Neural crest cell (in vitro differentiated cells): Measurements from ENCODE around the gene TIMM8A. TPM values are rescaled to one million over a fixed set of nuclear protein-coding genes. Genes with fewer than 3 reads are reported as not detected.
"Not testable (repeated sequence)": the region's sequence is repeated elsewhere in the genome, so short reads cannot be mapped to it uniquely, and the experiment has no call there.

Experiments
- DNase-seq: peaks from one replicate; pipeline ENCODE4 v3.0.0; 2021; ENCODE audit warnings: low read depth, mixed read lengths, low spot score
- H3K27ac Mint-ChIP-seq: one replicate; pipeline ENCODE4 v1.8.0; 2021; ENCODE audit warnings: mild to moderate bottlenecking, mixed read lengths; ENCODE audit not compliant: unreplicated experiment
- H3K27me3 Mint-ChIP-seq: 2 replicates; pipeline ENCODE4 v1.8.0; 2021; ENCODE audit warnings: low read depth, mild to moderate bottlenecking, mixed read lengths
- H3K36me3 Mint-ChIP-seq: 2 replicates; pipeline ENCODE4 v1.8.0; 2021; ENCODE audit warnings: low read depth, mild to moderate bottlenecking, mixed read lengths
- H3K4me1 Mint-ChIP-seq: 2 replicates; pipeline ENCODE4 v1.8.0; 2021; ENCODE audit warnings: mixed read lengths
- H3K4me3 Mint-ChIP-seq: one replicate; pipeline ENCODE4 v1.8.0; 2021; ENCODE audit warnings: mild to moderate bottlenecking, mixed read lengths
- H3K9me3 Mint-ChIP-seq: 2 replicates; pipeline ENCODE4 v1.8.0; 2021; ENCODE audit warnings: mixed read lengths
- CTCF ChIP-seq: fragments of 200-600 bp; sonication (generic); conservative IDR thresholded peaks from 2 replicates; pipeline ENCODE4 v1.5.0; 2021; ENCODE audit warnings: antibody characterized with exemption, mild to moderate bottlenecking
- total RNA-seq: library from RNA; stranded (reverse); gene quantifications from 2 replicates; pipeline ENCODE4 v1.2.1, GENCODE V29; 2021

The TIMM8A gene
- total RNA-seq, 1 donor from 2014 or later = 31.7 TPM

DNA sequence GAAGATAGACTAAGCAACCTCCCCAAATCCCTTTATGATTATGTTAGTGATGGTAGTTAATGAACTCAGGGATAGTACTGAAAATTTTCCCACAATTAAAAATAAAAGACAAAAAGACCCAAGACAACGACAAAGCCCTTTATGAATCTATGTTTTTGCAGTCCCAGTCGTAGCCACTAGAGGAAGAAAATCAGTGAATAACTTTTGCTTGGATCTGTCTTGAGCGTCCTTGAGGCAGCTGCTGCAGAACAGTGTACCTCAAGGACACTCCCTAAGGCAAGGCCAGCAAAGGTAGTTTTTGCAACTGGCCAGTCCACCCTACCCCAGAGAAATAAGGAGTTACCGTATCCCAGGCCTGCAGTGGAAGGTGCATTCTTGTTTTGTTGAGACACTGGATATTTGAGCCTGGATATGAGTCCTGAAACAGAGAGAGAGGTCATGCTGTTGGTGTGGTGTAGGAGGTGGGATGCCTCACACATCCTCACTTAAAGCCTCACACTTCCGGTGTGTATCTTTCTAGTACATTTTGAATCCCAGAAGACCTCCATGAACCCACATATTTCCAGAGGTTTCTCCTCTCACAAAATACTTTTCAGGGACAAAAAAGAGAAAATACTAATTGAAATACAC lies 8.7 kb upstream of the TIMM8A start:
- Mint-ChIP-seq H3K9me3 (peaks cover 2% of the 10 kb centered on the region), H3K27me3 (peaks cover 3% of the 10 kb centered on the region), H3K4me1 (no peaks in the 10 kb centered on the region), H3K27ac (no peak overlapping the region), H3K36me3 (peaks cover 2% of the 10 kb centered on the region), H3K4me3 (no peak overlapping the region)
- no peak for DNase-seq
- TF ChIP-seq CTCF = peak; percentile 44

DNA sequence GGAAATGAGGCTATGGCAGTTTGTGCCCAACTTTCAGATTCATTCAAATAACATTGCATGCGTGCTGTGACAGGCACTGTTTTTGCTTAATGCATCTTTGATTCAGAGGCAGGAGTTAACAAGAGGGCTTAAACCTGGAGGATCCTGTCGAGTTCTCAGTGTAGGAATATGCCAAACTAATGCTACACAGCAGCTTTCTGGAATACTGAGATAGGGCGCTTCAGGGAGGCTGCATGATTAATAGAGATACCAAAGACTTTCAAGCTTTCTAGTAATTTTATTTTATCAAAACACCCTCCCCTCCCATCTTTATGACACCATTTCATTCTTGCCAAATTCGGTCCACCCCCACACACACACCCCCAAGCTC lies 636 bp upstream of the TIMM8A start:
- peak overlapping the region; percentile 95 for H3K27ac Mint-ChIP-seq
- H3K9me3 Mint-ChIP-seq = no peaks in the 10 kb centered on the region
- no peak for TF ChIP-seq CTCF
- peak overlapping the region; percentile 90 for H3K4me3 Mint-ChIP-seq
- DNase-seq = no peak
- H3K27me3 Mint-ChIP-seq = peaks cover 2% of the 10 kb centered on the region
- H3K4me1 Mint-ChIP-seq = peaks cover 20% of the 10 kb centered on the region
- H3K36me3 Mint-ChIP-seq = peaks cover 7% of the 10 kb centered on the region

- DNase-seq = no peak
- no peaks in the 10 kb centered on the region for H3K9me3 Mint-ChIP-seq
These were observed 587 bp downstream of the TIMM8A start for GRCh38 chrX:101347859-101348451.

GRCh38 chrX:101337776-101338271 lies 10.7 kb downstream of the TIMM8A start:
- TF ChIP-seq CTCF = no peak

More at GRCh38 chrX:101347859-101348451, 587 bp downstream of the TIMM8A start:
- Mint-ChIP-seq H3K4me1 (peaks cover 20% of the 10 kb centered on the region), H3K36me3 (peaks cover 9% of the 10 kb centered on the region), H3K4me3 (peak overlapping the region; percentile 90), H3K27ac (no peak overlapping the region), H3K27me3 (no peaks in the 10 kb centered on the region)
- no peak for TF ChIP-seq CTCF

GRCh38 chrX:101334310-101334709 lies 14.2 kb downstream of the TIMM8A start:
- H3K27ac Mint-ChIP-seq, H3K4me1 Mint-ChIP-seq, DNase-seq, H3K4me3 Mint-ChIP-seq, H3K27me3 Mint-ChIP-seq: not testable (repeated sequence)
- Mint-ChIP-seq H3K9me3 (peaks cover 12% of the 10 kb centered on the region), H3K36me3 (peaks cover 14% of the 10 kb centered on the region)

More at GRCh38 chrX:101337776-101338271, 10.7 kb downstream of the TIMM8A start:
- no peaks in the 10 kb centered on the region for H3K27me3 Mint-ChIP-seq
- no peak for DNase-seq
- H3K9me3 Mint-ChIP-seq = peaks cover 10% of the 10 kb centered on the region
- H3K36me3 Mint-ChIP-seq = peaks cover 16% of the 10 kb centered on the region
- H3K4me3 Mint-ChIP-seq = no peak overlapping the region
- H3K4me1 Mint-ChIP-seq = no peaks in the 10 kb centered on the region
- no peak overlapping the region for H3K27ac Mint-ChIP-seq

DNA sequence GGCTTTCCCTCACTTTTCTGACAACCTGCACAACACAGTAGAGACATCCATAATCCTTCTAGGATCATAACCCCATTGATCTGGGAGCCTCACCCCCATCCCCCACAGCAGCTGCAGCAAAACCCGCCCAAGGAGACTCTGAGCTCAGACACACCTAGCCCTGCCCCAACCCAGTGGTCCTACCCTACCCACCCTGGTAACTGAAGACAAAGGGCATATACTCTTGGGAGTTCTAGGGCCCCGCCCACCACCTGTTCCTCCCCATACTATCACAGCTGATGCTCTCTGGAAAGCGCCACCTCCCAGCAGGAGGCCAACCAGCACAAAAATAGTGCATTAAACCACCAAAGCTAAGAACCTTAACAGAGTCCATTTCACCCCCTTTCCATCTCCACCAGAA lies 21.9 kb downstream of the TIMM8A start:
- not testable (repeated sequence) for H3K9me3 Mint-ChIP-seq, H3K27ac Mint-ChIP-seq

More for the DNA sequence above, 21.9 kb downstream of the TIMM8A start:
- H3K4me3 Mint-ChIP-seq, H3K4me1 Mint-ChIP-seq, H3K36me3 Mint-ChIP-seq, H3K27me3 Mint-ChIP-seq, DNase-seq: not testable (repeated sequence)
